Gastroesophageal sphincter (tissue), 3 donors: Measurements from ENCODE around the gene SOX11.

Experiments used
- CTCF ChIP-seq, 4 experiments: fragments of 200-600 bp in 2 of 4; fragments of 450-650 bp in 2 of 4; sonication (generic) in 1 of 4; IDR thresholded peaks; one replicate each; pipeline ENCODE4 v1.5.1; 2017 to 2019; ENCODE audit warnings: antibody characterized with exemption in 4 of 4, mild to moderate bottlenecking in 2 of 4, moderate library complexity in 2 of 4
- POLR2A ChIP-seq, 2 donors: fragments of 450-650 bp; IDR thresholded peaks; one replicate each; pipeline ENCODE4 v1.6.1; 2017; ENCODE audit warnings: antibody characterized with exemption in 2 of 2, mild to moderate bottlenecking in 2 of 2, moderate library complexity in 1 of 2
- POLR2AphosphoS5 ChIP-seq: sonication (generic); formaldehyde crosslinking; IDR thresholded peaks from one replicate; pipeline ENCODE4 v1.6.1; 2017; ENCODE audit warnings: antibody characterized with exemption

- TF ChIP-seq CTCF (IDR thresholded peaks at IDR 0.05) (no peak), POLR2A (IDR thresholded peaks at IDR 0.05) (no peak), POLR2AphosphoS5 (no peak)
Observed at GRCh38 chr2:5723791-5724735, 31.9 kb downstream of the SOX11 start.
